Spinal cord (tissue), 10 donors: Measurements from ENCODE around the gene DYNLT4. TPM values are rescaled to one million over a fixed set of nuclear protein-coding genes. Genes with fewer than 3 reads are reported as not detected.

Experiments
- DNase-seq, 6 donors: peaks; one replicate each; pipeline versions ENCODE4 v3.0.0 to v3.0.0-alpha.2; 2013 to 2015; ENCODE audit warnings: low spot score in 6 of 6, low read depth in 4 of 6
- H3K27ac ChIP-seq: one replicate; pipeline ENCODE4 v1.5.1; 2013; ENCODE audit warnings: low read depth, low read length, control low read depth
- H3K27me3 ChIP-seq: one replicate; pipeline ENCODE4 v1.6.1; 2013; ENCODE audit warnings: low read length; ENCODE audit not compliant: control insufficient read depth, insufficient read depth
- H3K36me3 ChIP-seq: one replicate; pipeline ENCODE4 v1.6.1; 2013; ENCODE audit warnings: low read length; ENCODE audit not compliant: control insufficient read depth, insufficient read depth
- H3K4me1 ChIP-seq: one replicate; pipeline ENCODE4 v1.6.1; 2013; ENCODE audit warnings: low read length; ENCODE audit not compliant: control insufficient read depth, insufficient read depth
- H3K4me3 ChIP-seq: one replicate; pipeline ENCODE4 v1.5.1; 2013; ENCODE audit warnings: low read depth, low read length, control low read depth
- H3K9me3 ChIP-seq: one replicate; pipeline ENCODE4 v1.6.1; 2013; ENCODE audit warnings: low read length; ENCODE audit not compliant: control insufficient read depth, insufficient read depth
- WGBS: methylation state at CpG from one replicate; pipeline ENCODE4 v1.1.5; 2013; ENCODE audit warnings: missing lambda C conversion rate; ENCODE audit not compliant: insufficient coverage; 5-methylcytosine and 5-hydroxymethylcytosine counted together
- polyA plus RNA-seq, 2 donors: library from polyadenylated mRNA; unstranded; fragments of 120-200 nt; gene quantifications; one replicate each; pipeline ENCODE4 v1.2.1, GENCODE V29; 2013; ENCODE audit not compliant: insufficient read length in 2 of 2
- total RNA-seq, 2 donors: library from RNA; depleted of rRNA in 1 of 2; stranded (reverse); fragments of 120-200 nt in 1 of 2; fragments of >200 nt in 1 of 2; gene quantifications; one replicate each; pipeline versions ENCODE4 v1.2.3 to v1.2.4, GENCODE V29; 2013 to 2014
- donor health status: healthy.

Gene DYNLT4
- total and polyA plus RNA-seq, 4 donors, result 0.95 to 4.0 (median 1.5) TPM; not detected in 1

- Histone ChIP-seq H3K27me3 (no peaks in the 10 kb centered on the region), H3K9me3 (no peaks in the 10 kb centered on the region), H3K27ac (peak overlapping the region; percentile 57), H3K4me3 (peak overlapping the region; percentile 28), H3K36me3 (peaks cover 27% of the 10 kb centered on the region), H3K4me1 (peaks cover 34% of the 10 kb centered on the region)
- peak in 2 of 6 donors; percentile 29 to 64 for DNase-seq
- 41% methylated on average over 7 of the region's 8 CpGs for WGBS
Observed at GRCh38 chr1:44783697-44784093, 23.5 kb downstream of the DYNLT4 start.

- 89% methylated on average over 11 of the region's 14 CpGs for WGBS
- no peaks in the 10 kb centered on the region for H3K9me3 ChIP-seq
- H3K36me3 ChIP-seq, result peaks cover 53% of the 10 kb centered on the region
- no peaks in the 10 kb centered on the region for H3K27me3 ChIP-seq
- no peak overlapping the region for H3K27ac ChIP-seq
- peaks cover 43% of the 10 kb centered on the region for H3K4me1 ChIP-seq
- no peak overlapping the region for H3K4me3 ChIP-seq
- no peak for DNase-seq
Observed at GRCh38 chr1:44780583-44781121, 26.5 kb downstream of the DYNLT4 start.

GRCh38 chr1:44778705-44779576, 28.2 kb downstream of the DYNLT4 start:
- Histone ChIP-seq H3K36me3 (peaks cover 53% of the 10 kb centered on the region), H3K9me3 (no peaks in the 10 kb centered on the region), H3K27ac (no peak overlapping the region), H3K27me3 (no peaks in the 10 kb centered on the region), H3K4me1 (peaks cover 36% of the 10 kb centered on the region), H3K4me3 (no peak overlapping the region)
- DNase-seq, result no peak
- 91% methylated on average over 1 of the region's 6 CpGs for WGBS

GRCh38 chr1:44777969-44778635, 29.0 kb downstream of the DYNLT4 start:
- no peak for DNase-seq
- H3K27me3 ChIP-seq, result no peaks in the 10 kb centered on the region
- 85% methylated on average over 13 of the region's 13 CpGs for WGBS
- peaks cover 30% of the 10 kb centered on the region for H3K4me1 ChIP-seq
- H3K36me3 ChIP-seq, result peaks cover 53% of the 10 kb centered on the region
- no peak overlapping the region for H3K4me3 ChIP-seq
- H3K27ac ChIP-seq, result no peak overlapping the region
- no peaks in the 10 kb centered on the region for H3K9me3 ChIP-seq

GRCh38 chr1:44777547-44777946, 29.6 kb downstream of the DYNLT4 start:
- H3K4me3 ChIP-seq, result no peak overlapping the region
- peaks cover 29% of the 10 kb centered on the region for H3K4me1 ChIP-seq
- H3K27ac ChIP-seq, result no peak overlapping the region
- H3K27me3 ChIP-seq, result no peaks in the 10 kb centered on the region
- H3K36me3 ChIP-seq, result peaks cover 53% of the 10 kb centered on the region
- H3K9me3 ChIP-seq, result no peaks in the 10 kb centered on the region
- 86% methylated on average over 11 of the region's 14 CpGs for WGBS
- no peak for DNase-seq

DNA sequence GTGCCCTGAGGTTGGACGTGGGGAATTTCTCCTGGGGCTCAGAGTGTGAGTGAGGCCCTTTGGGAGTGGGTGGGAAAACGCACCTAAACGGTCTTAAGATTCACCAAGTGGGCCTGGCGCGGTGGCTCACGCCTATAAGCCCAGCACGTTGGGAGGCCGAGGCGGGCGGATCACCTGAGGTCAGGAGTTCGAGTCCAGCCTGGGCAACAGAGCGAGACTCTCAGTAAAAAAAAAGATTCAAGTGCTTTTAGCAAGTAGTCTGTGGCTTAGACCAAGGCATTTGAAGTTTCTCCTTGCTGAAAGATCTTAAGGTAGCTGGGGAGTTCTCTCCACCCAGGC, 30.5 kb downstream of the DYNLT4 start:
- Histone ChIP-seq H3K27me3 (no peaks in the 10 kb centered on the region), H3K27ac (peak overlapping the region; percentile 27), H3K9me3 (no peaks in the 10 kb centered on the region), H3K36me3 (peaks cover 53% of the 10 kb centered on the region), H3K4me3 (peak overlapping the region; percentile 100), H3K4me1 (peaks cover 29% of the 10 kb centered on the region)
- 63% methylated on average over 10 of the region's 12 CpGs for WGBS
- no peak for DNase-seq

DNA sequence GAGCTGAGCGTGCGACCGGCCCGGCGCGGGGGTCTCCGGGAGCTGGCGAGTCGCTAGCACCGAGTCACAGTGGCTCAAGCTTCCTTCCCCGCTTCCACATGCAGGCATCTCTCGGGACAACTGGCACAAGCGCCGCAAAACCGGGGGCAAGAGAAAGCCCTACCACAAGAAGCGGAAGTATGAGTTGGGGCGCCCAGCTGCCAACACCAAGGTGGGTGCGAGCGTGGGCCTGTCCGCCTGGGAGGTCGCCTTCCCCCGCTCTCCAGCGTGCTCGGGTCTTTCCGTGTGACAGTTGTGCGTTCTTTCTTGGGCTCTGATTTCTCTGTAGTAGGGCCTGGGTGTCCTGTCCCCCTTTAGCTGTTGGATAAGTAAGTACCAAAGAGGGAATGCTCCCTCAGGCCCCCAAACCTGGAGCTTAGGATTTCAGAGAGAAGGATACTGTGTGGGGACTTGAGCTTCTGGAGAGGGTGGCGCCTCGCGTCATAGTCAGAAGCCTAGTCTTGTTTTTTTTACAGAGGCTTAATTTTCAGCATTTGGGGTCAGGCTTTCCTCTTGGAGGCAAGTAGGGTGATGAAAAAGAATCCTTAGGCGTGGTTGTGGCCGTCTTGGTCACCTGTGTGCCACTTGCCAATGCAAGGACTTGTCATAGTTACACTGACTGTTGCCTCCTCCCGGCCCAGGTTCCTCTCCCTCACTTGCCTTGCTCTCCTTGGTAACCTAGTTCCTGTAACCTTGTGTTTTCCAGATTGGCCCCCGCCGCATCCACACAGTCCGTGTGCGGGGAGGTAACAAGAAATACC, 31.0 kb downstream of the DYNLT4 start:
- peak in 1 of 6 donors; percentile 29 for DNase-seq
- Histone ChIP-seq H3K36me3 (peaks cover 47% of the 10 kb centered on the region), H3K4me1 (peaks cover 29% of the 10 kb centered on the region), H3K27ac (peak overlapping the region; percentile 98), H3K4me3 (peak overlapping the region; percentile 100), H3K27me3 (no peaks in the 10 kb centered on the region), H3K9me3 (no peaks in the 10 kb centered on the region)
- WGBS, result 7% methylated on average over 35 of the region's 36 CpGs

DNA sequence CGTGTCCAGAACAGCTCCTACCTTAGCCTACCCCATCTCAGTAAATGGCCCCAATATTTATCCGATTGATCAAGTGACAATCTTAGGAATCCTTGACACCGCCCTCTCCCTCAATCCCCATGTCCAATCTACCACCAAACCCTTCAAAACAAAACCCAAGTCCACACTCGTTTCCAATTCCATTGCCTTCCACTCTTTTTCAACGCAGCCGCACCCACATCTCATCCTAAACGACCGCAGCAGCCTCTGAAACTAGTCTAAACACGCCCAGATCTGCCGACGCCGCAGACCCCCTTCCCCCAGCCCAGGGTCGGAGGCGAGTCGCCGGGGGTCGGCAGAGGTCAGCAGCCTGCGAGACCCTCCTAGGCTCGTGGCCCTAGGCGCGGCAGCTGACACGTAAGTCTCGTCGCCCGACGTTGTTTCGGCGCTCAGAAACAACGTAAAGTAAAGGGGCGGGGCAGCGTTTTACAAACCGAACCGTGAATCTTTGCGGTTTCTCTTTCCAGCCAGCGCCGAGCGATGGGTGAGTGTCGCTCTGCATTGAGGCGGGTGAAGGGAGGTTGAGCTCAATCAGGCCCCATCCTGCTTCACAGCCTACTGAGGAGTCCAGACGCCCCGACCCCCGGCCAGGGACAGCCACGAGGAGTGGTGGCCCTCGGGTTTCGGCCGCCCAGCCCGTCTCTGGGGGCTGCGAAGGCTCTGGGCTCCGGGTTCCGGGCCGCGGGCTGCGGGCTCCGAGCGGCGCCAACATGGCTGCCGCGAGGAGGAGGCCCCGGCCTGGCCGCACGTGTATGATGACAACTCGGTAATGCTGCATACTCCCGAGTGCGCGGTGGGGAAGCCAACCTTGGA, 31.8 kb downstream of the DYNLT4 start, which contains the start of gene RPS8:
Gene RPS8, plus strand, starts transcription at position 463 of the 852 bp plus-strand sequence. Its CDS starts 57 bp downstream, at position 520.
- H3K4me3 ChIP-seq, result peak within 1 kb of the TSS; percentile 100
- no peaks in the 10 kb centered on the region for H3K9me3 ChIP-seq
- peak within 1 kb of the TSS; percentile 98 for H3K27ac ChIP-seq
- DNase-seq, result peak; percentile 90 to 99 (median 94)
- WGBS, result 0% methylated on average over 60 of the region's 65 CpGs
- peaks cover 29% of the 10 kb centered on the region for H3K4me1 ChIP-seq
- H3K27me3 ChIP-seq, result no peaks in the 10 kb centered on the region
- peaks cover 40% of the 10 kb centered on the region for H3K36me3 ChIP-seq
